Prostate gland (tissue), 2 donors: ENCODE results near the gene KMT2C. TPM values are rescaled to one million over a fixed set of nuclear protein-coding genes. Genes with fewer than 3 reads are reported as not detected.

Experiments used
- DNase-seq: peaks from one replicate; pipeline ENCODE4 v3.0.0-alpha.2; 2019; ENCODE audit warnings: low spot score
- H3K27ac ChIP-seq, 2 donors: fragments of 200-600 bp; sonication (generic); 2 replicates each; pipeline ENCODE4 v1.5.1; 2017 to 2019
- H3K27me3 ChIP-seq: fragments of 200-600 bp; sonication (generic); replicated peaks from 2 replicates; pipeline ENCODE4 v1.5.1; 2019; ENCODE audit not compliant: insufficient read depth
- H3K36me3 ChIP-seq, 2 donors: fragments of 200-600 bp; sonication (generic); 1 replicate in 1 of 2; 2 replicates in 1 of 2; pipeline versions ENCODE4 v1.5.1 to v1.8.1; 2017 to 2019
- H3K4me1 ChIP-seq: fragments of 200-600 bp; sonication (generic); replicated peaks from 2 replicates; pipeline ENCODE4 v1.5.1; 2019
- H3K4me3 ChIP-seq, 2 donors: fragments of 200-600 bp; sonication (generic); 2 replicates each; pipeline ENCODE4 v1.5.1; 2017 to 2019
- H3K9me3 ChIP-seq: fragments of 200-600 bp; sonication (generic); 2 replicates; pipeline ENCODE4 v1.5.1; 2017
- POLR2A ChIP-seq: fragments of 450-650 bp; IDR thresholded peaks from one replicate; pipeline ENCODE4 v1.6.1; 2016; ENCODE audit warnings: antibody characterized with exemption, mild to moderate bottlenecking
- POLR2AphosphoS5 ChIP-seq: sonication (generic); formaldehyde crosslinking; IDR thresholded peaks from one replicate; pipeline ENCODE4 v1.6.1; 2017; ENCODE audit warnings: antibody characterized with exemption
- WGBS: methylation state at CpG from one replicate; pipeline ENCODE4 v1.1.5; 2018; 5-methylcytosine and 5-hydroxymethylcytosine counted together
- intact Hi-C: fragments of 100-400 bp; cut with DNase I; formaldehyde crosslinking; loops from one replicate; pipeline ENCODE4 v1.14.2; 2022
- total RNA-seq, 2 donors: library from RNA; depleted of rRNA; stranded (reverse); fragments of >200 nt; gene quantifications; one replicate each; pipeline ENCODE4 v1.1.0, GENCODE V29; 2016
- TF ChIP-seq, protein P1 (sequence below), 4 experiments: fragments of 200-600 bp in 2 of 4; fragments of 450-650 bp in 2 of 4; sonication (generic) in 2 of 4; IDR thresholded peaks; 1 replicate in 3 of 4; 2 replicates in 1 of 4; pipeline ENCODE4 v1.5.1; 2016 to 2019; ENCODE audit warnings: antibody characterized with exemption in 4 of 4, mild to moderate bottlenecking in 2 of 4, moderate library complexity in 2 of 4

The KMT2C gene
- total RNA-seq, 2 donors from 2014 or later: 70.8 to 118 TPM

DNA sequence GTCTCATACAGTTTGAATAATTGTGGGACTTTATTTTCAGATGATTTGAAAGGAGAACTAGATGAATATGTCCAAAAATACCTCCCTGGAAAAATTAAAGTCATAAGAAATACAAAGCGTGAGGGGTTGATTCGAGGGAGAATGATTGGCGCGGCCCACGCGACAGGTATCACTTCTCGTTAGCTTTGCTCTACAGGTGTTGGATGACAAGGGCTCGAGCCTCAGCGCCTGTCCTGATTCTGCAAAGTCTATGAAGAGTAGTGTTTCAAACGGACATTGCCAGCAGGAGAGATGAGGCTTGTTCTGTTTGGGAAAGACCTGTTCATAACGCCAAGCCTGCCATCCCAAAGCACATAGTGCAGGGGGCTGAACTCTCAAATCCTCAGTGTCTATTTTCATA lies 330.6 kb downstream of the KMT2C start:
- no peak overlapping the region for H3K4me3 ChIP-seq

DNA sequence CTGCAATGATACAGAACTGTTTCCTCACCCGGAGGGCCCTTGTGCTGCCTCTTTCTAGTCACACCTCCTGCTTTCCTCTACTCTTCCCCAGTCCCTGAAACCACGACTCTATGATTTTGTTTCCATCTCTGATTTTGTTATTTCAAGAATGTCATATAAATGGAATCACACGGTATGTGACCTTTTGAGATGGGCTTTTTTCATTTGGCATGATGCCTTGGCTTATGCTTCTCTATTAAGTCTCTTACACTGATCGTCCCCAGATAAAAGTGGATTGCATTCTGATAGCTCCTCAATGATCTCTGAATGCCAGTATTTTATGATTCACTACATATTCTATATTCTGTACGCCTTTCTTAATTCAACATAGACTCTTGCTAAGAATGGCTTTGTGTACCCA lies 332.1 kb downstream of the KMT2C start:
- H3K4me1 ChIP-seq: no peaks in the 10 kb centered on the region
- H3K4me3 ChIP-seq: no peak overlapping the region
- WGBS: 57% methylated on average over 5 of the region's 5 CpGs
- H3K27me3 ChIP-seq: no peaks in the 10 kb centered on the region
- no peak for DNase-seq
- H3K36me3 ChIP-seq: no peaks in the 10 kb centered on the region
- H3K9me3 ChIP-seq: no peaks in the 10 kb centered on the region
- TF ChIP-seq POLR2AphosphoS5: no peak
- TF ChIP-seq, protein P1, sequence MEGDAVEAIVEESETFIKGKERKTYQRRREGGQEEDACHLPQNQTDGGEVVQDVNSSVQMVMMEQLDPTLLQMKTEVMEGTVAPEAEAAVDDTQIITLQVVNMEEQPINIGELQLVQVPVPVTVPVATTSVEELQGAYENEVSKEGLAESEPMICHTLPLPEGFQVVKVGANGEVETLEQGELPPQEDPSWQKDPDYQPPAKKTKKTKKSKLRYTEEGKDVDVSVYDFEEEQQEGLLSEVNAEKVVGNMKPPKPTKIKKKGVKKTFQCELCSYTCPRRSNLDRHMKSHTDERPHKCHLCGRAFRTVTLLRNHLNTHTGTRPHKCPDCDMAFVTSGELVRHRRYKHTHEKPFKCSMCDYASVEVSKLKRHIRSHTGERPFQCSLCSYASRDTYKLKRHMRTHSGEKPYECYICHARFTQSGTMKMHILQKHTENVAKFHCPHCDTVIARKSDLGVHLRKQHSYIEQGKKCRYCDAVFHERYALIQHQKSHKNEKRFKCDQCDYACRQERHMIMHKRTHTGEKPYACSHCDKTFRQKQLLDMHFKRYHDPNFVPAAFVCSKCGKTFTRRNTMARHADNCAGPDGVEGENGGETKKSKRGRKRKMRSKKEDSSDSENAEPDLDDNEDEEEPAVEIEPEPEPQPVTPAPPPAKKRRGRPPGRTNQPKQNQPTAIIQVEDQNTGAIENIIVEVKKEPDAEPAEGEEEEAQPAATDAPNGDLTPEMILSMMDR (IDR thresholded peaks at IDR 0.05): no peak
- TF ChIP-seq POLR2A: no peak
- no peak overlapping the region for H3K27ac ChIP-seq
- intact Hi-C loops: no loop called here

More for the DNA sequence above, 330.6 kb downstream of the KMT2C start:
- no peaks in the 10 kb centered on the region for H3K27me3 ChIP-seq
- no peak overlapping the region for H3K27ac ChIP-seq
- H3K9me3 ChIP-seq: no peaks in the 10 kb centered on the region
- intact Hi-C loops: no loop called here
- 92% methylated on average over 11 of the region's 11 CpGs for WGBS
- no peaks in the 10 kb centered on the region for H3K4me1 ChIP-seq
- no peaks in the 10 kb centered on the region for H3K36me3 ChIP-seq
- no peak for DNase-seq
- no peak for TF ChIP-seq POLR2A
- TF ChIP-seq POLR2AphosphoS5: no peak
- TF ChIP-seq, protein P1 (IDR thresholded peaks at IDR 0.05): no peak

DNA sequence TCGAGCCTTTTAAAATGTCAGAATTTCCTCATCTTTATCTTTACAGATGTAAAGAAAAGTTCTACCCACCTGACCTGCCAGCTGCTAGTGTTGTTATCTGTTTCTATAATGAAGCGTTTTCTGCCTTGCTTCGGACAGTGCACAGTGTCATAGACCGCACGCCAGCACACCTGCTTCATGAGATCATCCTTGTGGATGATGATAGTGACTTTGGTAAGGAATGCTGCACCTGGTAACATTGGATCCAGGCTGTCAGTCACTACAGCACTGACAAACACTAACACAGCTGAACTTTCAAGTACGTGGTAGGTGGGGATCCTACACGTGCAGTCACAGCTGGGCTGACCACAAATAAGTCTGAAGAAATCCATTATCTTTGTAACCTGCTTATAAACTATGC lies 332.7 kb downstream of the KMT2C start:
- H3K4me3 ChIP-seq: no peak overlapping the region
- H3K9me3 ChIP-seq: no peaks in the 10 kb centered on the region
- TF ChIP-seq POLR2A (no peak), POLR2AphosphoS5 (no peak)
- TF ChIP-seq, protein P1 (IDR thresholded peaks at IDR 0.05): no peak
- no peaks in the 10 kb centered on the region for H3K4me1 ChIP-seq
- no peak overlapping the region for H3K27ac ChIP-seq
- intact Hi-C loops: no loop called here
- 90% methylated on average over 7 of the region's 7 CpGs for WGBS
- no peak for DNase-seq
- no peaks in the 10 kb centered on the region for H3K36me3 ChIP-seq
- no peaks in the 10 kb centered on the region for H3K27me3 ChIP-seq

DNA sequence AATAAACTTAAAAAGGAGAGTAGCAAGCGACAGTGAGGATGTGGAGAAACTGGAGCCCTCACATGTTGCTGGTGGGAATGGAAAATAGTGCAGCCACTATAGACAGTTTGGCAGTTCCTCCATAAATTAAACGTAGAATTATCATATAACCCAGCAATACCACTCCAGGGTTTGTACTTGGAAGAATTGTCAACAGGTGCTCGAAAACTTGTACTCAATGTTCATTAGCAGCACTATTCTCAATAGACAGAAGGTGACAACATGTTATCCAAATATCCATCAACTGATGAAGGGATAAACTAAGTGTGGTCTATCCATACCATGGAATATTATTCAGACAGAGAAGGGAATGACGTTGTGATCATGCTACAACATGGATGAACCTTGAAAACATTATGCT lies 338.5 kb downstream of the KMT2C start:
- H3K4me1 ChIP-seq: no peaks in the 10 kb centered on the region
- no peak overlapping the region for H3K27ac ChIP-seq
- 94% methylated on average over 4 of the region's 4 CpGs for WGBS
- DNase-seq: no peak
- no peaks in the 10 kb centered on the region for H3K36me3 ChIP-seq
- intact Hi-C loops: no loop called here
- TF ChIP-seq POLR2A (no peak), POLR2AphosphoS5 (no peak)
- H3K27me3 ChIP-seq: no peaks in the 10 kb centered on the region
- H3K4me3 ChIP-seq: no peak overlapping the region
- H3K9me3 ChIP-seq: no peaks in the 10 kb centered on the region

DNA sequence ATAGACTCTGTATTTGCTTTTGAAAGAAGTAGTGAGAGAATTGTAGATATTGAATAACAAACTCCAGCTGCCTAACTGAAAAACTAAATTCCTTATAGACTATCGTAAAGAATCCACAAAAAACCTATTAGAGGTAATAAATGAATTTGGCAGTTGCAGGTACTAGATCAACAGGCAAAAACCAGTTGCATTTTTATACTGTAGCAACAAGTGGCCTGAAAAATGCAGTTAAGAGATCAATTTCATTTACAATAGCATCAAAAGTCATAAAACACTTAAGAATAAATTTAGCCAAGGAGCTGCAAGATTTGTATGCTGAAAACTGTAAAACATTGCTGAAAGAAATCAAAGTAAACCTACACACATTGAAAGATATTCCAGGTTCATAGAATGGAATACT lies 340.0 kb downstream of the KMT2C start:
- Histone ChIP-seq H3K4me1 (no peaks in the 10 kb centered on the region), H3K27me3 (no peaks in the 10 kb centered on the region), H3K4me3 (no peak overlapping the region), H3K36me3 (no peaks in the 10 kb centered on the region), H3K9me3 (no peaks in the 10 kb centered on the region), H3K27ac (no peak overlapping the region)
- 51% methylated on average over 1 of the region's 1 CpG for WGBS
- DNase-seq: no peak
- intact Hi-C loops: no loop called here
- TF ChIP-seq, protein P1 (IDR thresholded peaks at IDR 0.05): no peak
